Measurements from ENCODE around the gene CFTR. TPM values are rescaled to one million over a fixed set of nuclear protein-coding genes. Genes with fewer than 3 reads are reported as not detected.
"Not testable (repeated sequence)": the region's sequence is repeated elsewhere in the genome, so short reads cannot be mapped to it uniquely, and the experiment has no call there.

CFTR gene
- total and polyA plus RNA-seq, 2 donors from 2014 or later, result 2.5 to 12.8 TPM

- TF ChIP-seq, protein P1, sequence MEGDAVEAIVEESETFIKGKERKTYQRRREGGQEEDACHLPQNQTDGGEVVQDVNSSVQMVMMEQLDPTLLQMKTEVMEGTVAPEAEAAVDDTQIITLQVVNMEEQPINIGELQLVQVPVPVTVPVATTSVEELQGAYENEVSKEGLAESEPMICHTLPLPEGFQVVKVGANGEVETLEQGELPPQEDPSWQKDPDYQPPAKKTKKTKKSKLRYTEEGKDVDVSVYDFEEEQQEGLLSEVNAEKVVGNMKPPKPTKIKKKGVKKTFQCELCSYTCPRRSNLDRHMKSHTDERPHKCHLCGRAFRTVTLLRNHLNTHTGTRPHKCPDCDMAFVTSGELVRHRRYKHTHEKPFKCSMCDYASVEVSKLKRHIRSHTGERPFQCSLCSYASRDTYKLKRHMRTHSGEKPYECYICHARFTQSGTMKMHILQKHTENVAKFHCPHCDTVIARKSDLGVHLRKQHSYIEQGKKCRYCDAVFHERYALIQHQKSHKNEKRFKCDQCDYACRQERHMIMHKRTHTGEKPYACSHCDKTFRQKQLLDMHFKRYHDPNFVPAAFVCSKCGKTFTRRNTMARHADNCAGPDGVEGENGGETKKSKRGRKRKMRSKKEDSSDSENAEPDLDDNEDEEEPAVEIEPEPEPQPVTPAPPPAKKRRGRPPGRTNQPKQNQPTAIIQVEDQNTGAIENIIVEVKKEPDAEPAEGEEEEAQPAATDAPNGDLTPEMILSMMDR (IDR thresholded peaks at IDR 0.05; ENCODE audit: borderline replicate concordance, extremely low read depth, insufficient read depth), result peak; percentile 48
- FAIRE-seq, result peak; percentile 93
- Histone ChIP-seq H3K4me1 (ENCODE audit: control insufficient read depth in 2 of 3, insufficient read depth in 2 of 3, low read depth in 1 of 3, low read length in 3 of 3) (no peaks in the 10 kb centered on the region), H3K27ac (ENCODE audit: low read depth in 2 of 2, low read length in 2 of 2) (no peak overlapping the region), H3K9me3 (ENCODE audit: control insufficient read depth in 2 of 3, insufficient read depth in 1 of 3, low read length in 3 of 3) (no peaks in the 10 kb centered on the region), H3K9ac (ENCODE audit: low read length in 3 of 3) (no peak overlapping the region), H3K27me3 (ENCODE audit: control insufficient read depth, insufficient read depth, low read length) (no peaks in the 10 kb centered on the region), H3K4me3 (ENCODE audit: low read length in 3 of 3) (no peak overlapping the region), H3K36me3 (ENCODE audit: control insufficient read depth in 2 of 3, insufficient read depth in 3 of 3, low read length in 3 of 3) (no peaks in the 10 kb centered on the region)
- peak in 2 of 5 donors; percentile 34 to 69 for DNase-seq
- intact Hi-C loops (cut with DNase I), result no loop called here
Observed at GRCh38 chr7:117458977-117459583, 20.7 kb upstream of the CFTR start.

DNA sequence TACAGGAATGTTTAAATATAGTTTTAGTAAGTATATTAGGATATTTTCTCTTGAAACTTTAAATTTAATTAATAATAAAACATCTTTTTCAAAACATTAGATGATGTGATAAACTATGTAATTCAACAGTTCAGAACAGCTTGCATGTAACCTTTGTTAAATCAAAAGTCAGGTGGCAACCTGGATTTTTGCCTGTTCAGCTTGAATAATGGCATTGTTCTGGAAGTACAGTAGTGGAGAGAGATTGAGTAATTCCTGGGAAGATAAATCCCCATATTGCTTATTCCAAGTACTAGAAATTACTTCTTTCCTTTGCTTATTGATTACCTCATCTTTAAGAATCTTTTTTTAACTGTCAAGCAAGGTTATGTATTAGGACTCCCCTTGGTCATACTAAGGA is 20.1 kb upstream of the CFTR start:
- Histone ChIP-seq H3K36me3 (ENCODE audit: control insufficient read depth in 2 of 3, insufficient read depth in 3 of 3, low read length in 3 of 3) (no peaks in the 10 kb centered on the region), H3K9ac (ENCODE audit: low read length in 3 of 3) (no peak overlapping the region), H3K4me1 (ENCODE audit: control insufficient read depth in 2 of 3, insufficient read depth in 2 of 3, low read depth in 1 of 3, low read length in 3 of 3) (no peaks in the 10 kb centered on the region), H3K4me3 (ENCODE audit: low read length in 3 of 3) (no peak overlapping the region), H3K9me3 (ENCODE audit: control insufficient read depth in 2 of 3, insufficient read depth in 1 of 3, low read length in 3 of 3) (no peaks in the 10 kb centered on the region), H3K27me3 (ENCODE audit: control insufficient read depth, insufficient read depth, low read length) (no peaks in the 10 kb centered on the region), H3K27ac (ENCODE audit: low read depth in 2 of 2, low read length in 2 of 2) (no peak overlapping the region)
- TF ChIP-seq, protein P1 (IDR thresholded peaks at IDR 0.05; ENCODE audit: borderline replicate concordance, extremely low read depth, insufficient read depth), result no peak
- DNase-seq (no peak), FAIRE-seq (no peak)
- intact Hi-C loops (cut with DNase I), result no loop called here

- H3K36me3 ChIP-seq (ENCODE audit: control insufficient read depth in 2 of 3, insufficient read depth in 3 of 3, low read length in 3 of 3); H3K4me1 ChIP-seq (ENCODE audit: control insufficient read depth in 2 of 3, insufficient read depth in 2 of 3, low read depth in 1 of 3, low read length in 3 of 3); H3K4me3 ChIP-seq (ENCODE audit: low read length in 3 of 3); H3K9ac ChIP-seq (ENCODE audit: low read length in 3 of 3); H3K27me3 ChIP-seq (ENCODE audit: control insufficient read depth, insufficient read depth, low read length); H3K27ac ChIP-seq (ENCODE audit: low read depth in 2 of 2, low read length in 2 of 2); FAIRE-seq; H3K9me3 ChIP-seq (ENCODE audit: control insufficient read depth in 2 of 3, insufficient read depth in 1 of 3, low read length in 3 of 3); DNase-seq; intact Hi-C loops (cut with DNase I): not testable (repeated sequence)
Observed at GRCh38 chr7:117460815-117461214, 19.0 kb upstream of the CFTR start.

- Histone ChIP-seq H3K4me3 (ENCODE audit: low read length in 3 of 3) (no peak overlapping the region), H3K9me3 (ENCODE audit: control insufficient read depth in 2 of 3, insufficient read depth in 1 of 3, low read length in 3 of 3) (no peaks in the 10 kb centered on the region), H3K4me1 (ENCODE audit: control insufficient read depth in 2 of 3, insufficient read depth in 2 of 3, low read depth in 1 of 3, low read length in 3 of 3) (no peaks in the 10 kb centered on the region), H3K36me3 (ENCODE audit: control insufficient read depth in 2 of 3, insufficient read depth in 3 of 3, low read length in 3 of 3) (no peaks in the 10 kb centered on the region), H3K9ac (ENCODE audit: low read length in 3 of 3) (no peak overlapping the region), H3K27me3 (ENCODE audit: control insufficient read depth, insufficient read depth, low read length) (no peaks in the 10 kb centered on the region), H3K27ac (ENCODE audit: low read depth in 2 of 2, low read length in 2 of 2) (no peak overlapping the region)
- intact Hi-C loops (cut with DNase I), result no loop called here
- DNase-seq, result no peak
- TF ChIP-seq, protein P1 (IDR thresholded peaks at IDR 0.05; ENCODE audit: borderline replicate concordance, extremely low read depth, insufficient read depth), result no peak
- FAIRE-seq, result no peak
Observed at GRCh38 chr7:117468174-117468573, 11.7 kb upstream of the CFTR start.

All from kidney (tissue), 14 donors.